Measurements from ENCODE around the gene TYMS.

The TYMS gene

DNA sequence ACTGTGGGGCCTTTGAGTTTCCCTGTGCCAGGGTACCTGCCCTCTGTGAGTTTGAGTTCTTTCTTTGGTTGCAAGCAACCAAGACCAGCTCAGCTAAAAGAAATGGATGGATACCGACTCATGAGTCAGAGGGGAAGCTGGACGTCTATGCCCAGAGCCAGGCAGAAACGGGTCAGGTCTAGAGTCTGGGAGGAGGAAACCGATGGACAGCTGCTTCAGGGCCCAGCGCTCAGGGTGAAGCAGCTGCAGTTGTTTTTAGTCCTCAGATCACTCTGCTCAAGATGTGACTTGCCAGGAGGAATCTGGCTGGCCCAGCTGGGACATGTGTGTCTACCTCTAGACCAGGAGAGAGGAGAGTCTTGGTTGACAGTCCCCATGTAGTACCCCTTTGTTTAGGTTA is 10.1 kb upstream of the TYMS start:
- no peak overlapping the region for H3K4me3 ChIP-seq (ENCODE audit: low read depth, low read length)
- no peaks in the 10 kb centered on the region for H3K36me3 ChIP-seq (ENCODE audit: control insufficient read depth, insufficient read depth, low read length)

DNA sequence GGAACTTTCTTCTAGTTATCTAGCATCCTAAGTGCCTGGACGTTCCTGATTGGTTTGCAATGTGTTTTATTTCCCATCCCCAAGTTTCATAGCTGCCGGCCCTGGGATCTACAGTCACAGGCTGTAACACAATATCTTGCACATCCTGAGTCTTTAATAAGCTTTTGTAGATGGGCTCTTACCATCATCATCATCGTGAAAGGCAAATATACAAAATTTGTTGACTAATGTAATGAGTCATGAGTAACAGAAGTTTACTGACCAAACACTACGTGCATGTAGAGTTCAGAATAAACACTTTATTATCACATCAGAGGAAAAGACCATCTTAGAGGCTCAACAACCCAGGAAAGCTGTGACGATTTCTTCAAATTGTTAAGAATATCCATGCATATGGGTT is 8.1 kb upstream of the TYMS start:
- Histone ChIP-seq H3K27ac (ENCODE audit: low read depth, low read length) (no peak overlapping the region), H3K9ac (ENCODE audit: low read depth, low read length) (no peak overlapping the region), H3K9me3 (ENCODE audit: control insufficient read depth, insufficient read depth, low read length) (no peaks in the 10 kb centered on the region), H3K4me3 (ENCODE audit: low read depth, low read length) (no peak overlapping the region), H3K4me1 (ENCODE audit: control insufficient read depth, insufficient read depth, low read length) (no peaks in the 10 kb centered on the region), H3K36me3 (ENCODE audit: control insufficient read depth, insufficient read depth, low read length) (no peaks in the 10 kb centered on the region), H3K27me3 (ENCODE audit: control insufficient read depth, insufficient read depth, low read length) (no peaks in the 10 kb centered on the region)

More for the DNA sequence above, 10.1 kb upstream of the TYMS start:
- Histone ChIP-seq H3K9ac (ENCODE audit: low read depth, low read length) (no peak overlapping the region), H3K9me3 (ENCODE audit: control insufficient read depth, insufficient read depth, low read length) (no peaks in the 10 kb centered on the region), H3K4me1 (ENCODE audit: control insufficient read depth, insufficient read depth, low read length) (no peaks in the 10 kb centered on the region), H3K27me3 (ENCODE audit: control insufficient read depth, insufficient read depth, low read length) (no peaks in the 10 kb centered on the region), H3K27ac (ENCODE audit: low read depth, low read length) (no peak overlapping the region)

DNA sequence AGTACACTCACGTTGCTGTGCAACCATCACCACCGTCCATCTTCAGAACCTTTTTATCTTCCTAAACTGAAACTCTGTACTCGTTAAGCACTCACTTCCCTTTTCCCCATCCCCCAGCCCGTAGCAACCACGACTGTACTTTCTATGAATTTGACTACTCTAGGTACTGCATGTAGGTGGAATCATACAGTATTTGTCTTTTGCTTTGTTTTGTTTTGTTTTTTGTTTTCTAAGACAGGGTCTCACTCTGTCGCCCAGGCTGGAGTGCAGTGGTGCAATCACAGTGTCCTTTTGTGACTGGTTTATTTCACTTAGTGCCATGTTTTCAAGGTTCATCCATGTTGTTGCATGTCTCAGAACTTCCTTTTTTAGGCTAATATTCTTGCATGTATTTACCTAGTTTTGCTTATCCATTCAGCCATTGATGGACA is 7.0 kb upstream of the TYMS start:
- H3K9ac ChIP-seq (ENCODE audit: low read depth, low read length): no peak overlapping the region

DNA sequence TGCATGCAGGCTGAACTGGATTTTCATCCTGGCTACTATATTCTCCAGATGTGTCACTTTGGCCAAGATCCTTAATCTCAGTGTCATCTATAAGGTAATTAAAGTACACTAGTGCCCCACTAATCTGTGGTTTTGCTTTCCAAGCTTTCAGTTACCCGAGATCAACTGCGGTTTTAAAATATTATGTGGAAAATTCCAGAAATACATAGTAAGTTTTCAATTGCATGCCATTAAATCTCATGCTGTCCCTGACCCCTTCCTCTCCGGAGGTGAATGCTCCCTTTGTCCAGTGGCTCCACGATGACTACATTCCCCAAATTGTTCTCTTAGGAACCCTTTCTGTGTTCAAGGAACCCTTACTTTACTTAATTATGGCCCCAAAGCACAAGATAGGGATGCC is 5.3 kb upstream of the TYMS start:
- Histone ChIP-seq H3K36me3 (ENCODE audit: control insufficient read depth, insufficient read depth, low read length) (no peaks in the 10 kb centered on the region), H3K27ac (ENCODE audit: low read depth, low read length) (no peak overlapping the region), H3K4me3 (ENCODE audit: low read depth, low read length) (no peak overlapping the region), H3K4me1 (ENCODE audit: control insufficient read depth, insufficient read depth, low read length) (no peaks in the 10 kb centered on the region; the same call in 1 of the 2 replicates), H3K27me3 (ENCODE audit: control insufficient read depth, insufficient read depth, low read length) (no peaks in the 10 kb centered on the region), H3K9me3 (ENCODE audit: control insufficient read depth, insufficient read depth, low read length) (no peaks in the 10 kb centered on the region), H3K9ac (ENCODE audit: low read depth, low read length) (no peak overlapping the region)

More for the DNA sequence above, 7.0 kb upstream of the TYMS start:
- Histone ChIP-seq H3K27ac (ENCODE audit: low read depth, low read length) (no peak overlapping the region), H3K4me3 (ENCODE audit: low read depth, low read length) (no peak overlapping the region), H3K27me3 (ENCODE audit: control insufficient read depth, insufficient read depth, low read length) (no peaks in the 10 kb centered on the region), H3K9me3 (ENCODE audit: control insufficient read depth, insufficient read depth, low read length) (no peaks in the 10 kb centered on the region), H3K36me3 (ENCODE audit: control insufficient read depth, insufficient read depth, low read length) (no peaks in the 10 kb centered on the region), H3K4me1 (ENCODE audit: control insufficient read depth, insufficient read depth, low read length) (no peaks in the 10 kb centered on the region; the same call in 1 of the 2 replicates)

DNA sequence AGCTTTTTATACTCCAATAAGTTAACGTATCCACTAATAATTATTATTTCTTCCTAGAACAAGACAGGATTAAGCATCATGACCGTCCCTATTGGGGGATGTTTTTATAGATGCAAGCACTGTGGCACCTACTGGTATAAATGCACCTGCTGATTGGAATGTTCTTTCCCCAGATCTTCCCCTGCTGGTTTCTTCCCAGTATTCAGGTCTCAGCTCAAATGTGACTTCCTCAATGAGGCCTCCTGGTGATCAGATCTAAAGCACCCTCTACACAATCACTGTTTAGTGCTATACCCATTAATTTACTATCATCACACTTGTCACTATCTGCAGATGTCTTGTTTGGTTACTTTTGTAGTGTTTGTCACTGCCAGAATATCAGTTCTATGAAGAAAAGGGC is 3.9 kb upstream of the TYMS start:
- no peaks in the 10 kb centered on the region for H3K9me3 ChIP-seq (ENCODE audit: control insufficient read depth, insufficient read depth, low read length)
- no peak overlapping the region for H3K27ac ChIP-seq (ENCODE audit: low read depth, low read length)
- no peaks in the 10 kb centered on the region for H3K27me3 ChIP-seq (ENCODE audit: control insufficient read depth, insufficient read depth, low read length)
- no peaks in the 10 kb centered on the region for H3K36me3 ChIP-seq (ENCODE audit: control insufficient read depth, insufficient read depth, low read length)
- H3K4me1 ChIP-seq (ENCODE audit: control insufficient read depth, insufficient read depth, low read length): no peaks in the 10 kb centered on the region; the same call in 1 of the 2 replicates
- H3K9ac ChIP-seq (ENCODE audit: low read depth, low read length): no peak overlapping the region
- no peak overlapping the region for H3K4me3 ChIP-seq (ENCODE audit: low read depth, low read length)

DNA sequence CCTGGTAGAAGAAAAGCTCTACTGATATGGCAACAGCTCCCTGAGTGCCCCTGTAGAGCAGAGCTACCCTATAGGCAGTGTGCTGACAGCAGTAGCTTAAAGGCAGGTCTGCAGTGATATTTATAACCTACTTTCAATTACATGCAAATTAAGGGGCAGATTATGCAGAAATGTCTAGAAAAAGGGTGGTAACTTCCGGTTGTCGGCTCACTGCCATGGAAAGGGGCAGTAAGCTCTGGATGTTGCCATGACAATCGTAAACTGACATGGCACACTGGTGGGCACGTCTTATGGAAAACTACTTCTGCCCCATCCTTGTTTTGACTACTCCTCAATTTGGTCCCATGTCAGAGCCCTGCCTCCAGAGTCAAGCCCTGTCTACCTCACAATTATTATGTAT is 2.9 kb upstream of the TYMS start:
- no peak overlapping the region for H3K27ac ChIP-seq (ENCODE audit: low read depth, low read length)
- peaks cover 4% of the 10 kb centered on the region; the same call in 1 of the 2 replicates for H3K4me1 ChIP-seq (ENCODE audit: control insufficient read depth, insufficient read depth, low read length)
- H3K9ac ChIP-seq (ENCODE audit: low read depth, low read length): no peak overlapping the region
- no peaks in the 10 kb centered on the region for H3K27me3 ChIP-seq (ENCODE audit: control insufficient read depth, insufficient read depth, low read length)
- no peak overlapping the region; the same call in 1 of the 2 replicates for H3K4me3 ChIP-seq (ENCODE audit: low read depth, low read length)
- H3K36me3 ChIP-seq (ENCODE audit: control insufficient read depth, insufficient read depth, low read length): peaks cover 6% of the 10 kb centered on the region
- no peaks in the 10 kb centered on the region for H3K9me3 ChIP-seq (ENCODE audit: control insufficient read depth, insufficient read depth, low read length)

DNA sequence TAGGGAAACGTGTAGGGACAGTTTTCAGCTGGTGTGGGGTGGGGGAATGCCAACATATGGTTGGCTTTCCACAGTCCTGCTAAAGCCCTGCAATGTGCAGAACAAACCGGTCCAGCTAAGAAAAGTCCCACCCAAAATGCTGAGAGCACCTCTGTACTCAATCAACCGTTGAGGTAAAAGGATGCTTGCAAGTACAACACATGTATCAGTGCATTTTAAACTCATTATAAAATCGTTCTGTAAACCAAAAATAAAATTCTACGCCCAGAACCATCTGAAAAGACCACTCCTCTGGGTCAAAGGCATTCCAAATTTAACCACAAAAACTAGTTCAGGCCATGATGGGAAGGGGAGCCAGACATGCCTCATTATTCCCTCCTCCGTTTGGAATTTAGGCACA is 2.0 kb upstream of the TYMS start:
- H3K4me3 ChIP-seq (ENCODE audit: low read depth, low read length): no peak overlapping the region
- no peak overlapping the region for H3K9ac ChIP-seq (ENCODE audit: low read depth, low read length)
- no peaks in the 10 kb centered on the region for H3K27me3 ChIP-seq (ENCODE audit: control insufficient read depth, insufficient read depth, low read length)
- H3K4me1 ChIP-seq (ENCODE audit: control insufficient read depth, insufficient read depth, low read length): peaks cover 4% of the 10 kb centered on the region; the same call in 1 of the 2 replicates
- no peaks in the 10 kb centered on the region for H3K9me3 ChIP-seq (ENCODE audit: control insufficient read depth, insufficient read depth, low read length)
- peaks cover 14% of the 10 kb centered on the region for H3K36me3 ChIP-seq (ENCODE audit: control insufficient read depth, insufficient read depth, low read length)
- H3K27ac ChIP-seq (ENCODE audit: low read depth, low read length): no peak overlapping the region

DNA sequence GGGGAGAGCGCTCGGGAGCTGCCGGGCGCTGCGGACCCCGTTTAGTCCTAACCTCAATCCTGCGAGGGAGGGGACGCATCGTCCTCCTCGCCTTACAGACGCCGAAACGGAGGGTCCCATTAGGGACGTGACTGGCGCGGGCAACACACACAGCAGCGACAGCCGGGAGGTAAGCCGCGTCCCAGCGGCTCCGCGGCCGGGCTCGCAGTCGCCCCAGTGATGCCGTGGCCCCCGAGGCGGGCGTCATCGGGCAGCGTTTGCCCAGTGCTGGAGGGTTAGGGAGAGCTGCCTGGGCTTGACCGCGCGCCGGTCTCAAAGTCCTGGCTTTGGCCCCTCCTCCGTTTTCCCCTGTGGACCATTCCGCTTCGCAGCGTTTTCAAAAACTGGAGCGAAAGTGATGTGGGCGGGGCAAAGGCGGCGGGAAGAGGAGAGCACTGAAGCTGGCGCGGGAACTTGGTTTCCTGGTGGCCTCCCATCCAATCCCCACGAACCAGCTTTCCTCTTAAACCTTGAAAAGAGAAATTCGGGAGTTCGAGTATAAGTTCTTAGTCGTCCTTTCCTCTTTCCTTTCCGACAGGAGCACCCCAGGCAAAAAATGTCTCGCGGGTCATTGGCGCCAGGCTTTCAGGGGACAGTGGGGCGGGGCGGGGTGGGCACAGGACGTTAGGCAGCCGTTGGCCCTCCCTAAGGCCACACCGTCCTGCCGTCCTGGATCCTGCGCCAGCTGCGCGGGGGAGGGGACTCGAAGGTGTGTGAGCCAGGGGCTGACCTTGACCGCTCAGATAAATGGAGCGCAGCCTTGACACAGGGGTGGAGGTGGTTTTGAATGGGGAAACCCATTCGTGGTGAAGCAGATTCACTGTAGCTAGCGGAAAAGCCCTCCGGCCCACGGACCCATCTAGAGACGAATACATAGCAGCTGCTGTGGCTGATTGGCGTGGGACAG is 821 bp downstream of the TYMS start:
- H3K4me1 ChIP-seq (ENCODE audit: control insufficient read depth, insufficient read depth, low read length): peaks cover 4% of the 10 kb centered on the region; the same call in 1 of the 2 replicates
- H3K36me3 ChIP-seq (ENCODE audit: control insufficient read depth, insufficient read depth, low read length): peaks cover 32% of the 10 kb centered on the region
- no peaks in the 10 kb centered on the region for H3K27me3 ChIP-seq (ENCODE audit: control insufficient read depth, insufficient read depth, low read length)
- H3K9me3 ChIP-seq (ENCODE audit: control insufficient read depth, insufficient read depth, low read length): 0 out of 2 replicates have a peak, but pooled peaks cover 3% of the 10 kb centered on the region
- peak overlapping the region; percentile 85 for H3K9ac ChIP-seq (ENCODE audit: low read depth, low read length)
- H3K4me3 ChIP-seq (ENCODE audit: low read depth, low read length): peak overlapping the region; percentile 98
- peak overlapping the region; percentile 90 for H3K27ac ChIP-seq (ENCODE audit: low read depth, low read length)

DNA sequence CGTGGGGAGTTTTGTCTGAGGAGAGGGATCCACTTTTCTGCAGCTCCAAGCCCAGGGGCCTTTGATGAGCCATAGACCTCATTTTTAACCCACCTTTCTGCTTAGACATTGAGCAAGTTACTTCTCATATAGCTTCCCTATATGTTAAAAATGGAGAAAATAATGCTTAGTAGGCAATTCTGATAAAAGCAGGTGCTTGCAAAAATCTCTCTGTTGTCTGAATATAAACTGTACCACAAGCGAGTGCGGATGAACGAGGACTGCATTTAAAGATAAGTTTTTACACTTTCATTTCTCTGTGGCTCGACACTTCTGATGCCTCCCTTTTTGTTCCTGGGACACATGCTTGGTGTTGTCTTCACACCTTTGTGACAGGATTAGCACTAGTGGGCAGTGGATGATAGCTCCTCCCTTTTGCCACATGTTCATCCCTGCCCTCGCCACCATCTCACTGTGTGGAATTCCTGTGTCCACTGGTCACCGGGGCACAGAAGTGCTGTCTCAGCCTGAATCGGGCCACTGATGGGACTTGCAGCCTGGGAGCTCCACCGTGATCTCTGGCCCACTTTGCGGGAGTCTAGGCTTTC is 1.6 kb downstream of the TYMS start:
- Histone ChIP-seq H3K27me3 (ENCODE audit: control insufficient read depth, insufficient read depth, low read length) (no peaks in the 10 kb centered on the region), H3K9me3 (ENCODE audit: control insufficient read depth, insufficient read depth, low read length) (0 out of 2 replicates have a peak, but pooled peaks cover 3% of the 10 kb centered on the region), H3K27ac (ENCODE audit: low read depth, low read length) (peak overlapping the region; percentile 90), H3K9ac (ENCODE audit: low read depth, low read length) (no peak overlapping the region), H3K36me3 (ENCODE audit: control insufficient read depth, insufficient read depth, low read length) (peaks cover 32% of the 10 kb centered on the region), H3K4me3 (ENCODE audit: low read depth, low read length) (peak overlapping the region; percentile 98), H3K4me1 (ENCODE audit: control insufficient read depth, insufficient read depth, low read length) (peaks cover 4% of the 10 kb centered on the region; the same call in 1 of the 2 replicates)

DNA sequence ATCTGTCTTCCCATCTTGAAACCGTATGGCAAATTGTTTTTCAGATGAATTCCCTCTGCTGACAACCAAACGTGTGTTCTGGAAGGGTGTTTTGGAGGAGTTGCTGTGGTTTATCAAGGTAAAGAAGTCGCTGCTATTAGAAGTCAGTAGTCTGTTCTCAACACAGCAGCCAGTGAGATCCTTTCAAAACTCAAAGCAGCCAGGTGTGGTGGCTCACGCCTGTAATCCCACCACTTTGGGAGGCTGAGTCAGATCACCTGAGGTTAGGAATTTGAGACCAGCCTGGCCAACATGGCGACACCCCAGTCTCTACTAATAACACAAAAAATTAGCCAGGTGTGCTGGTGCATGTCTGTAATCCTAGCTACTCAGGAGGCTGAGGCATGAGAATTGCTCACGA is 2.1 kb downstream of the TYMS start:
- Histone ChIP-seq H3K27me3 (ENCODE audit: control insufficient read depth, insufficient read depth, low read length) (no peaks in the 10 kb centered on the region), H3K36me3 (ENCODE audit: control insufficient read depth, insufficient read depth, low read length) (peaks cover 32% of the 10 kb centered on the region), H3K27ac (ENCODE audit: low read depth, low read length) (no peak overlapping the region), H3K4me1 (ENCODE audit: control insufficient read depth, insufficient read depth, low read length) (peaks cover 4% of the 10 kb centered on the region; the same call in 1 of the 2 replicates), H3K4me3 (ENCODE audit: low read depth, low read length) (no peak overlapping the region), H3K9ac (ENCODE audit: low read depth, low read length) (no peak overlapping the region), H3K9me3 (ENCODE audit: control insufficient read depth, insufficient read depth, low read length) (0 out of 2 replicates have a peak, but pooled peaks cover 3% of the 10 kb centered on the region)

DNA sequence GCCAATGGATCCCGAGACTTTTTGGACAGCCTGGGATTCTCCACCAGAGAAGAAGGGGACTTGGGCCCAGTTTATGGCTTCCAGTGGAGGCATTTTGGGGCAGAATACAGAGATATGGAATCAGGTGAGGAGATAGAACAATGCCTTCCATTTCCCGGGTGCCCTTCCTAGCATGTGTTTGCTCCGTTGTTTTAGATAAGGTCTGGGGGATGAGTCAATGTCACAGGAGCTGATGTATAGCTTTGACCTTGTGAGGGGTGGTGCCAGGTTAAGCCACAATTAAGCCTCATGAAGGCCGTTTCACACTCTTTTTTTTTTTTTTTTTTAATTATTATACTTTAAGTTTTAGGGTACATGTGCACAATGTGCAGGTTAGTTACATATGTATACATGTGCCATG is 4.7 kb downstream of the TYMS start:
- no peaks in the 10 kb centered on the region for H3K27me3 ChIP-seq (ENCODE audit: control insufficient read depth, insufficient read depth, low read length)
- H3K27ac ChIP-seq (ENCODE audit: low read depth, low read length): no peak overlapping the region
- no peak overlapping the region for H3K9ac ChIP-seq (ENCODE audit: low read depth, low read length)
- no peak overlapping the region for H3K4me3 ChIP-seq (ENCODE audit: low read depth, low read length)
- H3K9me3 ChIP-seq (ENCODE audit: control insufficient read depth, insufficient read depth, low read length): 0 out of 2 replicates have a peak, but pooled peaks cover 3% of the 10 kb centered on the region
- peaks cover 38% of the 10 kb centered on the region for H3K36me3 ChIP-seq (ENCODE audit: control insufficient read depth, insufficient read depth, low read length)
- H3K4me1 ChIP-seq (ENCODE audit: control insufficient read depth, insufficient read depth, low read length): peaks cover 4% of the 10 kb centered on the region; the same call in 1 of the 2 replicates
